Tibial nerve (tissue), 4 donors: ENCODE measurements around the gene FOXO4.

Experiments
- CTCF ChIP-seq, 5 experiments: fragments of 200-600 bp in 3 of 5; fragments of 450-650 bp in 2 of 5; sonication (generic) in 3 of 5; IDR thresholded peaks; one replicate each; pipeline ENCODE4 v1.5.1; 2016 to 2019; ENCODE audit warnings: antibody characterized with exemption in 5 of 5, mild to moderate bottlenecking in 3 of 5, moderate library complexity in 2 of 5
- EP300 ChIP-seq, 2 donors: sonication (generic); formaldehyde crosslinking; IDR thresholded peaks; one replicate each; pipeline ENCODE4 v1.6.1; 2017; ENCODE audit warnings: antibody characterized with exemption in 2 of 2, mild to moderate bottlenecking in 1 of 2
- POLR2A ChIP-seq, 2 donors: fragments of 450-650 bp; IDR thresholded peaks; one replicate each; pipeline ENCODE4 v1.6.1; 2017; ENCODE audit warnings: antibody characterized with exemption in 2 of 2, mild to moderate bottlenecking in 2 of 2, moderate library complexity in 2 of 2

DNA sequence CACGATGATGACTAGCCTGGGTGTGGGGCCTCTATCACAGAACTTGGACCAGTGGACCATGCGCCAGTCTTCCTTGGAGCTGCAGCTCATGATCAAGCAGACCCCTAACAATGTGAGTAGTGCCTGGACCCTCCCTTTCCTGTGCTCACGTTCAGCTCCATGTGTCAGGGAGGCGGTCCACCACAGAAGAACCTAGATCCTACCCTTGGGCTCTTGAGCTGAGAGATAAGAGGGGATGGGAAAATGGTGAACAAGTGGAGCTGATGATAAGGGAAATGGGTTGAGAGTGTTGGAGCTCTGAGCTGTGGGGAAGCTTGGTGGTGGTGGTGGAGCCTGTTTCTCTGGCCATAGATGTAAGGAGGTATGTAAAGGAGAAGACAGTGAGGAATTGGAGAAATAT lies 35.9 kb downstream of the FOXO4 start:
- no peak for TF ChIP-seq CTCF (IDR thresholded peaks at IDR 0.05)
- no peak for TF ChIP-seq POLR2A (IDR thresholded peaks at IDR 0.05)
- no peak for TF ChIP-seq EP300 (IDR thresholded peaks at IDR 0.05)
